K562 (cell line): ENCODE data around the gene KRTAP1-5. TPM values are rescaled to one million over a fixed set of nuclear protein-coding genes. Genes with fewer than 3 reads are reported as not detected.

Experiments used
- ATAC-seq: fragments of 200-7000 bp; cut with Tn5 transposase; 3 replicates; pipeline ENCODE4 v1.9.1; 2020; ENCODE audit warnings: moderate library complexity
- BruUV-seq: library from RNA; stranded (reverse); fragments of 400-500 nt; replicated peaks from 2 replicates; lab custom pipeline; 2021; lab: Mats Ljungman, UMichigan
- CTCF ChIA-PET: fragments of 300-600 bp; formaldehyde crosslinking; extraction: SDS; loops from one replicate; lab custom pipeline; 2021; ENCODE audit warnings: low intra/inter-chr PET ratio; lab: Yijun Ruan, JAX
- POLR2A ChIA-PET: fragments of 300-600, 350-650 bp; sonication (Branson Sonifier 250); formaldehyde crosslinking; extraction: SDS; loops from one replicate; lab custom pipeline; 2021; ENCODE audit warnings: antibody characterized with exemption, inconsistent platforms; lab: Yijun Ruan, JAX
- DNase-seq, 4 experiments: peaks; one replicate each; pipeline versions ENCODE4 v3.0.0 to v3.0.0-alpha.2; 2011 to 2018; ENCODE audit warnings: low spot score in 3 of 4, mixed read lengths in 3 of 4; ENCODE audit errors: extremely low read depth in 1 of 4
- FAIRE-seq: peaks from 2 replicates; lab custom pipeline; 2011; peaks lifted over from hg19 to GRCh38; lab: Jason Lieb, UNC
- H2AFZ ChIP-seq: 2 replicates; pipeline ENCODE4 v1.6.0; 2011; ENCODE audit warnings: low read depth, low read length, control low read depth, inconsistent platforms
- H3K27ac ChIP-seq: fragments of 200-600 bp; 3 replicates; pipeline ENCODE4 v1.8.0; 2011; ENCODE audit warnings: low read depth, mild to moderate bottlenecking, control low read depth, inconsistent platforms, low read length, moderate library complexity, mixed read lengths; ENCODE audit errors: extremely low read depth
- H3K27me3 ChIP-seq, 2 experiments: fragments of 300-600 bp in 1 of 2; 2 replicates in 1 of 2; 3 replicates in 1 of 2; pipeline versions ENCODE4 v1.6.0 to v1.8.0; 2011; ENCODE audit warnings: inconsistent platforms in 2 of 2, low read length in 2 of 2, mild to moderate bottlenecking in 1 of 2, mixed read lengths in 1 of 2, moderate library complexity in 1 of 2; ENCODE audit not compliant: control insufficient read depth in 2 of 2, insufficient read depth in 2 of 2
- H3K36me3 ChIP-seq: fragments of 300-600 bp; 3 replicates; pipeline ENCODE4 v1.8.0; 2011; ENCODE audit warnings: mild to moderate bottlenecking, low read length, inconsistent platforms; ENCODE audit not compliant: control insufficient read depth, insufficient read depth
- H3K4me1 ChIP-seq, 2 experiments: fragments of 200-600 bp in 1 of 2; replicated peaks in 1 of 2; 2 replicates in 1 of 2; 3 replicates in 1 of 2; pipeline versions ENCODE4 v1.5.1 to v1.8.0; 2011; ENCODE audit warnings: inconsistent platforms in 2 of 2, low read length in 2 of 2, mild to moderate bottlenecking in 1 of 2, mixed read lengths in 1 of 2, moderate library complexity in 1 of 2; ENCODE audit not compliant: control insufficient read depth in 2 of 2, insufficient read depth in 2 of 2
- H3K4me2 ChIP-seq: 2 replicates; pipeline ENCODE4 v1.6.1; 2011; ENCODE audit warnings: low read length, control low read depth, inconsistent platforms, mixed read lengths; ENCODE audit not compliant: insufficient read depth
- H3K4me3 ChIP-seq: fragments of 200-600 bp; sonication (generic), shearing (Covaris generic); 2 replicates; pipeline ENCODE4 v1.5.1; 2016; ENCODE audit warnings: control low read depth, inconsistent platforms
- H3K79me2 ChIP-seq: fragments of 200-600 bp; 3 replicates; pipeline ENCODE4 v1.8.0; 2011; ENCODE audit warnings: low read length, inconsistent platforms; ENCODE audit not compliant: control insufficient read depth, insufficient read depth
- H3K9ac ChIP-seq, 2 experiments: 2 replicates each; pipeline versions ENCODE4 v1.6.0 to v1.6.1; 2011; ENCODE audit warnings: low read depth in 2 of 2, low read length in 2 of 2, control low read depth in 1 of 2, inconsistent platforms in 1 of 2, mild to moderate bottlenecking in 1 of 2, mixed read lengths in 1 of 2; ENCODE audit not compliant: insufficient read depth in 1 of 2
- H3K9me1 ChIP-seq: one replicate; pipeline ENCODE4 v1.6.0; 2011; ENCODE audit warnings: inconsistent platforms, mild to moderate bottlenecking, low read length, moderate library complexity; ENCODE audit not compliant: control insufficient read depth, insufficient read depth
- H3K9me3 ChIP-seq: replicated peaks from 2 replicates; pipeline ENCODE4 v1.5.1; 2011; ENCODE audit warnings: low read depth, low read length, inconsistent platforms; ENCODE audit not compliant: control insufficient read depth, insufficient read depth
- H4K20me1 ChIP-seq: replicated peaks from 2 replicates; pipeline ENCODE4 v1.6.1; 2011; ENCODE audit warnings: low read length, inconsistent platforms, mixed read lengths; ENCODE audit not compliant: control insufficient read depth, insufficient read depth
- CHD4 ChIP-seq: fragments of 200-600 bp; sonication (generic); IDR thresholded peaks from 3 replicates; pipeline ENCODE4 v1.6.1; 2012; ENCODE audit warnings: low read depth, mild to moderate bottlenecking, mixed read lengths, low read length, inconsistent platforms; ENCODE audit not compliant: insufficient read depth, insufficient replicate concordance, poor library complexity, severe bottlenecking
- GATAD2A ChIP-seq: fragments of 450-650 bp; IDR thresholded peaks from 2 replicates; pipeline ENCODE4 v1.6.1; 2017
- ZBTB8A ChIP-seq: fragments of 450-650 bp; IDR thresholded peaks from 2 replicates; pipeline ENCODE4 v1.6.1; 2018; ENCODE audit warnings: mild to moderate bottlenecking, moderate library complexity; ENCODE audit not compliant: partially characterized antibody
- ZNF121 ChIP-seq: sonication (generic); formaldehyde crosslinking; conservative IDR thresholded peaks from 2 replicates; pipeline ENCODE4 v1.8.0; 2022; ENCODE audit warnings: missing genetic modification reagents
- ZNF77 ChIP-seq: fragments of 250-450 bp; sonication (Bioruptor Pico); IDR thresholded peaks from 2 replicates; pipeline ENCODE4 v1.5.0; 2020
- in situ Hi-C: fragments of 300-500 bp; cut with MboI; formaldehyde crosslinking; loops from 4 replicates; pipeline ENCODE4 v1.15.0; 2018; ENCODE audit warnings: inconsistent platforms, mixed read lengths
- intact Hi-C: fragments of 100-400 bp; cut with micrococcal nuclease; formaldehyde crosslinking; loops from 2 replicates; pipeline ENCODE4 v1.14.2; 2022
- polyA plus RNA-seq, 8 experiments: library from polyadenylated mRNA; depleted of rRNA in 4 of 8; stranded (reverse) in 5 of 8; unstranded in 3 of 8; fragments of >200 nt; fragmentation: Nextera tagmentation in 2 of 8; fragmentation: Illumina TruSeq in 1 of 8; extraction: Ambion mirVana in 2 of 8; extraction: Trizol in 1 of 8; gene quantifications; 2 replicates each; pipeline versions ENCODE4 v1.2.1 to v1.2.3, GENCODE V29; 2011 to 2014; ENCODE audit warnings: inconsistent platforms in 1 of 8, missing spikeins in 1 of 8
- total RNA-seq, 7 experiments: library from RNA; depleted of rRNA in 6 of 7; stranded (reverse); fragments of >200 nt in 6 of 7; fragmentation: Illumina TruSeq in 2 of 7; extraction: Trizol in 2 of 7; gene quantifications; 2 replicates each; pipeline versions ENCODE4 v1.2.1 to v1.2.3, GENCODE V29; 2011 to 2021; ENCODE audit warnings: low replicate concordance in 1 of 7
- TF ChIP-seq, protein P1 (sequence below), 2 experiments: fragments of 450-650 bp in 1 of 2; IDR thresholded peaks; 2 replicates each; pipeline ENCODE4 v1.6.1; 2011 to 2017; ENCODE audit warnings: low read depth in 2 of 2, antibody characterized with exemption in 1 of 2, borderline replicate concordance in 1 of 2, low read length in 1 of 2, mild to moderate bottlenecking in 1 of 2, mixed read lengths in 1 of 2; ENCODE audit not compliant: control insufficient read depth in 1 of 2
- TF ChIP-seq, protein P2 (sequence below), 2 experiments: fragments of 450-650 bp; IDR thresholded peaks; 2 replicates each; pipeline ENCODE4 v1.6.1; 2016; ENCODE audit warnings: mild to moderate bottlenecking in 2 of 2, borderline replicate concordance in 1 of 2, low read depth in 1 of 2, moderate library complexity in 1 of 2
- TF ChIP-seq, protein P3 (sequence below): fragments of 450-650 bp; IDR thresholded peaks from 2 replicates; pipeline ENCODE4 v1.6.1; 2016; ENCODE audit warnings: borderline replicate concordance

KRTAP1-5 gene
- total and polyA plus RNA-seq, 9 of the 15 experiments (the other 6 are each of a cell fraction or from before 2014, with no cell fraction given) = not detected

DNA sequence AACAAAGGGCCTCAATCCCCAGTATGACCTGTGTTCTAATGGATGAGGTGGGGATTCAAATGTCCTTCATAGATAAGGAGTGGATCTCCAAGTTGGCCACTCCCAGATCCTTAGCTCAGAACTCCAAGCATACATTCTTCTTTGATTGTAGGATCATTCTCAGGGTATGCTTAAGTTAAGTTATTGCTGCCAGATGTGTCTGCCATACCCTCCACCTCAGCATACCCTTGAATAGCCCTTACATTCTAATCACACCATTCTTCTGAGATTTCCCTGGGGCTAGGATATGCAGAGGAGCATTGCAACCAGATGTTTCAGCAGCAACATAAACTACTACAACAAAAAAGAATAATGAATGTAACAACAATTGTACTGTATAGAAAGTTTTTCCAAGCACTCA lies 40.3 kb upstream of the KRTAP1-5 start:
- no peak for ATAC-seq
- ChIA-PET CTCF (no interaction called here), POLR2A (interaction anchor here (0.6 kb wide), 1 partner anchor 38 kb away, joined by 3 read pairs; the partner anchor contains the start of gene KRTAP4-9)
- no peak overlapping the region for H3K4me2 ChIP-seq
- no peaks in the 10 kb centered on the region for H3K9me1 ChIP-seq
- no peaks in the 10 kb centered on the region; a peak in 1 of 5 replicates for H3K27me3 ChIP-seq
- in situ Hi-C loops = no loop called here
- peaks cover 0 to 5% of the 10 kb centered on the region in 2 experiments; a peak in 2 of 5 replicates for H3K4me1 ChIP-seq
- H3K27ac ChIP-seq = no peak overlapping the region
- H2AFZ ChIP-seq = no peak overlapping the region
- FAIRE-seq = no peak
- intact Hi-C loops = no loop called here
- no peaks in the 10 kb centered on the region for H3K36me3 ChIP-seq
- no peaks in the 10 kb centered on the region for H3K79me2 ChIP-seq
- no peak overlapping the region for H3K9ac ChIP-seq
- H4K20me1 ChIP-seq = no peaks in the 10 kb centered on the region
- no peak overlapping the region for H3K4me3 ChIP-seq
- DNase-seq = no peak
- H3K9me3 ChIP-seq = no peaks in the 10 kb centered on the region
- BruUV-seq = no TSS peak
- TF ChIP-seq ZNF121 (CRISPR knock-in tag) (no peak), GATAD2A (no peak), ZBTB8A (no peak), ZNF77 (CRISPR knock-in tag) (no peak), CHD4 (no peak)
- TF ChIP-seq, protein P1, sequence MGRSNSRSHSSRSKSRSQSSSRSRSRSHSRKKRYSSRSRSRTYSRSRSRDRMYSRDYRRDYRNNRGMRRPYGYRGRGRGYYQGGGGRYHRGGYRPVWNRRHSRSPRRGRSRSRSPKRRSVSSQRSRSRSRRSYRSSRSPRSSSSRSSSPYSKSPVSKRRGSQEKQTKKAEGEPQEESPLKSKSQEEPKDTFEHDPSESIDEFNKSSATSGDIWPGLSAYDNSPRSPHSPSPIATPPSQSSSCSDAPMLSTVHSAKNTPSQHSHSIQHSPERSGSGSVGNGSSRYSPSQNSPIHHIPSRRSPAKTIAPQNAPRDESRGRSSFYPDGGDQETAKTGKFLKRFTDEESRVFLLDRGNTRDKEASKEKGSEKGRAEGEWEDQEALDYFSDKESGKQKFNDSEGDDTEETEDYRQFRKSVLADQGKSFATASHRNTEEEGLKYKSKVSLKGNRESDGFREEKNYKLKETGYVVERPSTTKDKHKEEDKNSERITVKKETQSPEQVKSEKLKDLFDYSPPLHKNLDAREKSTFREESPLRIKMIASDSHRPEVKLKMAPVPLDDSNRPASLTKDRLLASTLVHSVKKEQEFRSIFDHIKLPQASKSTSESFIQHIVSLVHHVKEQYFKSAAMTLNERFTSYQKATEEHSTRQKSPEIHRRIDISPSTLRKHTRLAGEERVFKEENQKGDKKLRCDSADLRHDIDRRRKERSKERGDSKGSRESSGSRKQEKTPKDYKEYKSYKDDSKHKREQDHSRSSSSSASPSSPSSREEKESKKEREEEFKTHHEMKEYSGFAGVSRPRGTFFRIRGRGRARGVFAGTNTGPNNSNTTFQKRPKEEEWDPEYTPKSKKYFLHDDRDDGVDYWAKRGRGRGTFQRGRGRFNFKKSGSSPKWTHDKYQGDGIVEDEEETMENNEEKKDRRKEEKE (IDR thresholded peaks at IDR 0.05; ENCODE audit: borderline replicate concordance in 1 of 2, control insufficient read depth in 1 of 2, low read depth in 2 of 2, low read length in 1 of 2) = no peak
- TF ChIP-seq, protein P2, sequence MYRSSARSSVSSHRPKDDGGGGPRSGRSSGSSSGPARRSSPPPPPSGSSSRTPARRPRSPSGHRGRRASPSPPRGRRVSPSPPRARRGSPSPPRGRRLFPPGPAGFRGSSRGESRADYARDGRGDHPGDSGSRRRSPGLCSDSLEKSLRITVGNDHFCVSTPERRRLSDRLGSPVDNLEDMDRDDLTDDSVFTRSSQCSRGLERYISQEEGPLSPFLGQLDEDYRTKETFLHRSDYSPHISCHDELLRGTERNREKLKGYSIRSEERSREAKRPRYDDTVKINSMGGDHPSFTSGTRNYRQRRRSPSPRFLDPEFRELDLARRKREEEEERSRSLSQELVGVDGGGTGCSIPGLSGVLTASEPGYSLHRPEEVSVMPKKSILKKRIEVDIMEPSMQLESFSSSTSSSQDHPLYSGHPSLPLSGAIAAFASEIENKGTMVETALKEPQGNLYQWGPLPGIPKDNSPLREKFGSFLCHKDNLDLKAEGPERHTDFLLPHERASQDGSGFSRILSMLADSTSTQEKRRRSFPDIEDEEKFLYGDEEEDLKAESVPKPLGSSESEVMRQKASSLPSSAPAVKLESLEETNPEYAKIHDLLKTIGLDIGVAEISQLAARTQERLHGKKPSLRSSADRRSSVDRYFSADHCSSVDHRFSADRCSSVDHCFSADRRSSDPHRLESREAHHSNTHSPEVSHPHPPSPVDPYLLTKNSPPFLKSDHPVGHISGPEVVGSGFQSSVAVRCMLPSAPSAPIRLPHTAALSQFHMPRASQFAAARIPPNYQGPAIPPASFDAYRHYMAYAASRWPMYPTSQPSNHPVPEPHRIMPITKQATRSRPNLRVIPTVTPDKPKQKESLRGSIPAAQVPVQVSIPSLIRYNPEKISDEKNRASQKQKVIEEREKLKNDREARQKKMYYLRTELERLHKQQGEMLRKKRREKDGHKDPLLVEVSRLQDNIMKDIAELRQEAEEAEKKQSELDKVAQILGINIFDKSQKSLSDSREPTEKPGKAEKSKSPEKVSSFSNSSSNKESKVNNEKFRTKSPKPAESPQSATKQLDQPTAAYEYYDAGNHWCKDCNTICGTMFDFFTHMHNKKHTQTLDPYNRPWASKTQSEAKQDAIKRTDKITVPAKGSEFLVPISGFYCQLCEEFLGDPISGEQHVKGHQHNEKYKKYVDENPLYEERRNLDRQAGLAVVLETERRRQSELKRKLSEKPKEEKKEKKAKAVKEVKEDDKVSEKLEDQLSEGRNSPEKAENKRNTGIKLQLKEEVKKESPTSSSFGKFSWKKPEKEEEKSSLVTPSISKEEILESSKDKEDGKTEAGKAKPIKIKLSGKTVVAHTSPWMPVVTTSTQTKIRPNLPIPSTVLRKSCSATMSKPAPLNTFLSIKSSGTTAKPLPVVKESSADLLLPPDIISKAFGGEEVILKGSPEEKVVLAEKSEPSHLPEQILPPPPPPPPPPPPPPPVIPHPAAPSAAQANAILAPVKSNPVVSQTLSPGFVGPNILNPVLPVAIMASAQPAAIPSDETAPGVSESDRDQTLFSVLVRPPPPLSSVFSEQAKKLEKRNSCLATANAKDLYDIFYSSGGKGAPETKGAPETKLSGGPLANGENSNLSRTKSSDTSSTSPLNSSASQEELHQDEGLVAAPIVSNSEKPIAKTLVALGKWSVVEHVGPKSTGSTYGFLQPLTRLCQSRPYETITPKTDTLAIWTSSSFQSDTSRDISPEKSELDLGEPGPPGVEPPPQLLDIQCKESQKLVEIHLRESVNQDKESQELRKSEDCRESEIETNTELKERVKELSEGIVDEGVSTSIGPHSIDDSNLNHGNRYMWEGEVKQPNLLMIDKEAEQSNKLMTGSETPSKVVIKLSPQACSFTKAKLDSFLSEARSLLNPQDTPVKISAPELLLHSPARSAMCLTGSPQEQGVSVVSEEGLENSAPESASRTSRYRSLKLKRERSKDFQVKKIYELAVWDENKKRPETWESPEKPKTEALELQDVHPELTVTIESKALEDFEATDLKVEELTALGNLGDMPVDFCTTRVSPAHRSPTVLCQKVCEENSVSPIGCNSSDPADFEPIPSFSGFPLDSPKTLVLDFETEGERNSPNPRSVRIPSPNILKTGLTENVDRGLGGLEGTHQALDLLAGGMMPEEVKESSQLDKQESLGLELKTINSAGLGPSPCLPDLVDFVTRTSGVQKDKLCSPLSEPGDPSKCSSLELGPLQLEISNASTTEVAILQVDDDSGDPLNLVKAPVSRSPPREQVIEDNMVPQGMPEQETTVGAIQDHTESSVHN (IDR thresholded peaks at IDR 0.05; ENCODE audit: borderline replicate concordance in 1 of 2, low read depth in 1 of 2) = no peak
- TF ChIP-seq, protein P3, sequence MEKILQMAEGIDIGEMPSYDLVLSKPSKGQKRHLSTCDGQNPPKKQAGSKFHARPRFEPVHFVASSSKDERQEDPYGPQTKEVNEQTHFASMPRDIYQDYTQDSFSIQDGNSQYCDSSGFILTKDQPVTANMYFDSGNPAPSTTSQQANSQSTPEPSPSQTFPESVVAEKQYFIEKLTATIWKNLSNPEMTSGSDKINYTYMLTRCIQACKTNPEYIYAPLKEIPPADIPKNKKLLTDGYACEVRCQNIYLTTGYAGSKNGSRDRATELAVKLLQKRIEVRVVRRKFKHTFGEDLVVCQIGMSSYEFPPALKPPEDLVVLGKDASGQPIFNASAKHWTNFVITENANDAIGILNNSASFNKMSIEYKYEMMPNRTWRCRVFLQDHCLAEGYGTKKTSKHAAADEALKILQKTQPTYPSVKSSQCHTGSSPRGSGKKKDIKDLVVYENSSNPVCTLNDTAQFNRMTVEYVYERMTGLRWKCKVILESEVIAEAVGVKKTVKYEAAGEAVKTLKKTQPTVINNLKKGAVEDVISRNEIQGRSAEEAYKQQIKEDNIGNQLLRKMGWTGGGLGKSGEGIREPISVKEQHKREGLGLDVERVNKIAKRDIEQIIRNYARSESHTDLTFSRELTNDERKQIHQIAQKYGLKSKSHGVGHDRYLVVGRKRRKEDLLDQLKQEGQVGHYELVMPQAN = no peak
